Activated CD8-positive, alpha-beta memory T cell treated with anti-CD3 and anti-CD28 coated beads, Interleukin-2, amount 50 U/mL, for 24 hours (primary cell): ENCODE results near the gene ST7.

Source experiments
- DNase-seq: peaks from one replicate; pipeline ENCODE4 v3.0.0-alpha.2; 2020; ENCODE audit errors: extremely low read depth

ST7 gene

DNA sequence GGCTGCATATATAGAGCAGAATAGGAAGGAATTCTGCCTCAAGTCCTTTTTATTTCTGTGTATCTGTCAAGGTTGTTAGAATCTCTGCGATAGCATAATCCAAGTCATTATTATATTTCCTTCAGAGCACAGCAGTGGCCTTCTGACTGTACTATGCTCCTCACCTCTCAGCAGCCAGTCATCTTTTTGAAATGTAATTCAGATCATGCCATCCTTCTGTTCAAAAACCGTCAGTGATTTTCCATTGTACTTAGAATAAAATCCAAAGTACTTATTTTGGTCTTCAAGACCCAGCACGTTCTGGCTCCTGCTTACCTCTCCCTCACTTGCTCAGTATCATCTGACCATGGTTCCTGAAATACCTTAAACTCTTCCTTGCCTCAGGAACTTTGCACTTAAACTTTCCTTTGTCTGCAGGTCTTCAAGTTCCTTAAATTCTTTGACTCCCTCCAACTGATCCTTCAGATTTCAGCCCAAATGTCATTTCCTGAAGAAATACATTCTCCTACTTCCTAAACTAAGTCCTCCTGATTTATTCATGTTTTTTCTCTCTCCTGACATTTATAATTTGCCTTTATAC lies 112.4 kb downstream of the ST7 start:
- no peak for DNase-seq

- DNase-seq = no peak
Observed at GRCh38 chr7:117066668-117067067, 113.4 kb downstream of the ST7 start.

DNA sequence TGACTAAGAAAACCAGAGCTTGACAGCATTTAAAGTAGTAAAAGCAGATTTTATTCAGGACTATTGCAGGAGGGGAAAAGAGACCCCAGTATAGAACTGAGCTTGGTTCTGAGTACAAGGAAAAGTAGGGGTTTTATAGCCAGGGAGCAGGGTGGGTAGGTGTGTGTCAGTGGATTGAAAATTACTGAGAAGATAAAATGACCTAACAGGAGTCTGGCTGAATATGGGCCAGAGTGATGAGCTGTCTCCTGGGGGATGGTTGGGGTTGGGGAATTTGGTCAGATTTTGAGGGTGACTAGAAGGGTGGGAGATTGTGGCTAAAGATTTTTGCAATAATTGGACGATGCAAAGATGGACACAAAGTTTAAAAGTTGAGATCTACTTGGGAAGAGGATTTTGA lies 114.0 kb downstream of the ST7 start:
- DNase-seq = no peak

DNA sequence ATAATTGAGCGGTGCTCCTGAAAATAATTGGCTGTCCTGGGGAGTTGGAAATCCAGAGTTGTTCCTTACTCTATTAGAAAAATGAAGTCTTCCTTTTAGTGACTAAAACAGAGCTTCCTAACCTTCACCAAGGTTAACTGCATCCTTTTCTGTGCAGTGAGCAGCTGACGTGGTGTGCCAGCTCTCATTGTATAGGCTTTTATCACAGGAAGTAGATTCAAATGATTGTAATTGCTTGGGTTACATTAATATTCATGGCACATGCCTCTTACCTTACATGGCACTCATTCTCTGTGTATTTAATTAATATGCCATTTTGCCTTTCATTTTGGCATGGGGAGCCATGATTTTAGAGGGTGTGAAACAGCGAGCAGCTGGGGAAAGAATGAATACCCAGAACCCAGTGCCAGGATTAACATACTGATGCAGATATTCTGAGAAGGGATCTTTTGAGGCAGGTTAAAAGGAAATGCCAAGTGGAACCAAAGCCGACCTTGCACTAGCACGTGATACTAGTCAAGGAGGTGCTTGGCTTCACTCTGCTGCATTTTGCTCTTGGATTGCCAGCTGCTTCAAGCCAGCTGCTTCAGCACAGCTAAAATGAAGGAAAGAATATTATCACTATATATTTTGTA lies 115.3 kb downstream of the ST7 start:
- DNase-seq = no peak

GRCh38 chr7:117069379-117069778 lies 116.1 kb downstream of the ST7 start:
- DNase-seq = no peak

DNA sequence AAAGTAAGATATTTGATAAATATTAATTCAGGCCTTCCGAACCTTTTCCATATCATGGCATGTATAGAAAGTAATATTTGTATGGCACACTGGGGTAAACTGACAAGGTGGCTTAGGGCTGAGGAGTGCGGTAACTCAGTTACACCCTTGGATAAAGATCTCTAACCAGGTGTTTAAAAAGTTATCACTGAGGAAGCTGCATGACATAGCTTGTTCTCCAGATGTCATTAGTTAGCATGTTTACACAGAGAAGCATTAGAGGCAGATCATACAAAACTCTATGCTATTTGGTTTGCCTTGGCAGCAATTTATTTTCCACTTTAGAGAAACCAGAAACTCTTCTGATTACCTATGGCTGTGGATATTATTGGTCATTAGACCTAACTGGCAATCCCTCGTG lies 118.2 kb downstream of the ST7 start:
- no peak for DNase-seq

GRCh38 chr7:117072620-117073118 lies 119.4 kb downstream of the ST7 start:
- no peak for DNase-seq

GRCh38 chr7:117074378-117074777 lies 121.1 kb downstream of the ST7 start:
- no peak for DNase-seq

- DNase-seq = no peak
Observed at GRCh38 chr7:117075934-117076333, 122.6 kb downstream of the ST7 start.

DNA sequence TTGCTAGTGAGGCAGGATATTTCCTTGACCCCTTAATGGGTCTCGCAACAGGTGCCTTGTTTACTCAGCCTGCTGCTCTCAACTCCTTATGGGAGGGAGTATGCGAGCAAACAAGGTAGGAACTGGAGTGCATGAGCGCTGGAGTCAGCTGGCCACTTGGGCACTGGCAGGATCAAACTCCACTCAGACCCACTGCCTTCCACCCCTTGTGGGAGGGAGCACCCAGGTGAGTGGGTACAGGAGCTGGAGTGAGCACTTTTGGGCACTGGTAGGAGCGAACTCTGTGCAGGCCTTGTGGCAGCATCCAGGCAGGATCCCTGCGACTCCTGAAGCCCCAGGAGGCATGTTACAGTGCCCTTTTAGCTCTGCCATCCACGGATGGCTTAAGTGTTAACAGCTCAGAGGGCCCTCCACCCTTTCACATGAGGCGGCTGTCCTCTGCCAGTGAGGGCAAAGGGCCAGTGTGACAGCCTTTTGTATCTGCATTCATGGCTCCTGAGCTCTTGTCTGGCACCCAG lies 123.2 kb downstream of the ST7 start:
- no peak for DNase-seq

GRCh38 chr7:117077658-117078057 lies 124.4 kb downstream of the ST7 start:
- no peak for DNase-seq

DNA sequence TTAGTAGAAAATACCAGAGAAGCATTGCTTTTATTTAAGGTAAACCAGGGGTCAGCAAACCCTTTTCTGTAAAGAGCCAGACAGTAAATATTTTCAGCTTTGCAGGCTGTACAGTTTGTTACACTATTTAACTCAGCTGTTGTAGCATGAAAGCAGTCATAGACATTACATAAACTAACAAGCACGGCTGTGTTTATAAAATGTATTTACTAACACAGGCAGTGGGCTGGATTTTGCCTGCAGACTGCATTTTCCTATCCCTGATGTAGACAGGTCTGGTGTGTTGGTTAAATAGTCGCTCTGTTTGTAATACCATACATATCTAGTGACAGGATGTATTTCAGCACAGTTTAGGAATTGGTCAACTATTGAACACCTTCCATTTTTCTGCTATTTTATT lies 129.3 kb downstream of the ST7 start:
- no peak for DNase-seq

DNA sequence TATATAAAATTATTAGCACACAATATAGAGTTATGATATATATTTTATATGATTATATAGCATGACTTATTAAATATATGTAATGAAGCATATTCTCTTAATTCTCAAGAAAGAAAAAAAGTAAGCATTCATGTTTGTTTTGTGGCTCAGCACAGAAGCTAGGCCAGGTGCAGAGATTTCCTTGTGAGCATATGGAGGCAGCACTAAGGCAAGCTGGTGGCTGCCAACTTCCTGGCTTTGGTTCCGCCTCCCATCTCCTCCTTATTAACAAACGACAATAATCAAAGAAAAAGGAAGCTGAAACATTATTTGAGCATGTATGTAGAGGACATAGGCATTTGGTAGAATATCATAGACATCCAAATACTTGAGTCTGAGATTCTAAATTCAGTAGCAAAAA lies 130.3 kb downstream of the ST7 start:
- DNase-seq = no peak

GRCh38 chr7:117084286-117084685 lies 131.0 kb downstream of the ST7 start:
- no peak for DNase-seq

GRCh38 chr7:117085275-117085674 lies 132.0 kb downstream of the ST7 start:
- DNase-seq = no peak

DNA sequence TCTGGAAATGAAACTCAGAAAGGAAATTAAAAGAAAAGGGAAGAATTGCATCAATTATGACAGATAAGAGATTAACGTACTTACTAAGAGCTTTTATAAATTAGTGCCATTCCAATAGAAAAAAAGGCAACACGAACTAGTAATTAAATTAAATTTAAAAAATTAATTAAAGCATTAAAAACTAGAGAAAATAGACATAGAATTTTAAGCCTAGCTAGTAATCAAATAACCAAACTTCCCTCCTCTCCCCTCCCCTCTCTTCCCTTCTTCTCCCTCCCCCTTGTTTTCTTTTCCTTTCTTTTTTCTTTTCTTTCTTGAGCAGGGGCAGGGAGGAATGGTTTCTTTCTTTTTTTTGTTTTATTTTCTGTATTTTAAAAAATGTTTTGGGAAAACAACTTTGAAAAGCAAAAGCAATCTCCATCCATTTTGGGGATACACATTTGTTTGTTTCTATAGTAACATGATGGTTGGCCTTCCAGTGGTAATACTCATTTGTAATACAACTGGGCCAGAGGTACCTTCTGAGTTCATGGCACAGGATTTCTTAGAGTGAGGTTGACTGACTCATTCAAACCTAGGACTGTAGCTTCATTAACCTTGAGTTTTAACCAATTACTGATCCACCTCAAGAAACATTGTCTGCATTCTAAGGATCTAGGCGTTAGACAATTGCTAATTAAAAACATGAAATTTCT lies 132.6 kb downstream of the ST7 start:
- DNase-seq = no peak

- DNase-seq = no peak
Observed at GRCh38 chr7:117086788-117087187, 133.5 kb downstream of the ST7 start.

- DNase-seq = no peak
Observed at GRCh38 chr7:117087639-117088396, 134.5 kb downstream of the ST7 start.

DNA sequence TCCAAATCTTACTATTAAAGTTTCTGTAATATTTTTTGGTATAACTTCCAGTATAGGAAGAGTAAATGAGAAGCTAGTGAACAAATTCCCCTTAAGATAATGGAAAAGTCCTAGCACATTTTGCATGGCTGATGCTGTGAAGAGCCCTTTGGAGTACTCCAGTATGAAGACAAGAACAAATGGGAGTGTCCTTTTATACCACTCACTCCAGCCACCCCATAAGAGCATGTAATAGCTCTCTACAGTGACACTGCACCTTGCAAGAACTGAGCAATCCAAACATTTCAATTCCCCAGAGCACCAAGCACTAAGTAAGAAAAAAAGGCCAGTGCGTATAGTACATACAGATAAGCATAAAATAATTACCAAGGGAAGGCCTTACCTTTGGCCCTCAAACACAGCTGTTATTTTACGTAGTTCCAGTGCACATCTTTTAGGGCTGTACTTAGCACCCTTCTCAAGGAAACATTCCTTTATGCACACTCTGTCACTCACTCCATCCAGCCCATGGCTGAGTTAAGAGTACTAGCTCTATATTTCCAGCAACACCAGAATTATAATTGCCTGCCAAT lies 135.4 kb downstream of the ST7 start:
- no peak for DNase-seq

DNA sequence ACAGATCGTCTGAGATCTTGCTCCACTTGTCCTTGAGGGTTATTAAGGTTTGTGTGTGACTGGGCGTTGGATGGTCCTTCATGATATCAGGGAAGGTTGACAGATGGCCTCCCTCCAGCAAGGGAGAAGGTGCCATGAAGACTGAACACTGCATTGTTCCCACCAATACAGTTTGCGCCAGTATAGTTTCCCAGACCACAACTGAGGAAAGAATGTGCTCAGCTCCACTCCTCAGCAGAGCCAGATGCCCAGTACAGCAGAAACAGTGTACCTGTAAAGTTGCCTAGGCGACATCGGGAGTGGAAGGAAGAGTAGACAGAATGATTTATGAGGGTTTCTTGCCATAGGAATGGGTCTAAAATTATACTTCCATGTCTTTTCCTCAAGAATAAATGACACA lies 137.5 kb downstream of the ST7 start:
- DNase-seq = no peak

GRCh38 chr7:117091721-117092120 lies 138.4 kb downstream of the ST7 start:
- no peak for DNase-seq

- DNase-seq = no peak
Observed at GRCh38 chr7:117092785-117093184, 139.5 kb downstream of the ST7 start.
